NB4 (cell line): Measurements from ENCODE around the gene PJVK.
"Not testable (repeated sequence)": the region's sequence is repeated elsewhere in the genome, so short reads cannot be mapped to it uniquely, and the experiment has no call there.

Source experiments
- MYC ChIP-seq: IDR thresholded peaks from 2 replicates; pipeline ENCODE4 v1.6.1; 2011; ENCODE audit warnings: low read depth, low read length
- POLR2A ChIP-seq: IDR thresholded peaks from 2 replicates; pipeline ENCODE4 v1.6.1; 2011; ENCODE audit warnings: mild to moderate bottlenecking; ENCODE audit not compliant: insufficient read length; ENCODE audit errors: extremely low read depth
- TF ChIP-seq, protein P1 (sequence below): IDR thresholded peaks from one replicate; pipeline ENCODE4 v1.5.1; 2012; ENCODE audit warnings: low read depth, low read length
- TF ChIP-seq, protein P2 (sequence below): IDR thresholded peaks from 2 replicates; pipeline ENCODE4 v1.6.1; 2011; ENCODE audit warnings: low read depth, low read length

DNA sequence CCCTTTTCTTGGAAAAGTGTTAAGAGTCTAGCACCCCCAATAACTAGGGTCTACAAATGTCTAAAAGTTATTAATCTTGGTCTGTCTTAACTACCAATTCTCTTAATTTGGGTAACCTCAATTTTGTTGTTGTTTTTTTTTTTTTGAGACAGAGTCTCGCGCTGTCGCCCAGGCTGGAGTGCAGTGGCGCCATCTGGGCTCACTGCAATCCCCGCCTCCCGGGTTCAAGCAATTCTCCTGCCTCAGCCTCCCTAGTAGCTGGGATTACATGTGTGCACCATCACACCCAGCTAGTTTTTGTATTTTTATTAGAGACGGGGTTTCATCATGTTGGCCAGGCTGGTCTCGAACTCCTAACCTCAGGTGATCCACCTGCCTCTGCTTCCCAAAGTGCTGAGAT, 38.7 kb upstream of the PJVK start:
- TF ChIP-seq, protein P1, sequence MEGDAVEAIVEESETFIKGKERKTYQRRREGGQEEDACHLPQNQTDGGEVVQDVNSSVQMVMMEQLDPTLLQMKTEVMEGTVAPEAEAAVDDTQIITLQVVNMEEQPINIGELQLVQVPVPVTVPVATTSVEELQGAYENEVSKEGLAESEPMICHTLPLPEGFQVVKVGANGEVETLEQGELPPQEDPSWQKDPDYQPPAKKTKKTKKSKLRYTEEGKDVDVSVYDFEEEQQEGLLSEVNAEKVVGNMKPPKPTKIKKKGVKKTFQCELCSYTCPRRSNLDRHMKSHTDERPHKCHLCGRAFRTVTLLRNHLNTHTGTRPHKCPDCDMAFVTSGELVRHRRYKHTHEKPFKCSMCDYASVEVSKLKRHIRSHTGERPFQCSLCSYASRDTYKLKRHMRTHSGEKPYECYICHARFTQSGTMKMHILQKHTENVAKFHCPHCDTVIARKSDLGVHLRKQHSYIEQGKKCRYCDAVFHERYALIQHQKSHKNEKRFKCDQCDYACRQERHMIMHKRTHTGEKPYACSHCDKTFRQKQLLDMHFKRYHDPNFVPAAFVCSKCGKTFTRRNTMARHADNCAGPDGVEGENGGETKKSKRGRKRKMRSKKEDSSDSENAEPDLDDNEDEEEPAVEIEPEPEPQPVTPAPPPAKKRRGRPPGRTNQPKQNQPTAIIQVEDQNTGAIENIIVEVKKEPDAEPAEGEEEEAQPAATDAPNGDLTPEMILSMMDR = not testable (repeated sequence)
- TF ChIP-seq POLR2A, MYC: not testable (repeated sequence)
- TF ChIP-seq, protein P2, sequence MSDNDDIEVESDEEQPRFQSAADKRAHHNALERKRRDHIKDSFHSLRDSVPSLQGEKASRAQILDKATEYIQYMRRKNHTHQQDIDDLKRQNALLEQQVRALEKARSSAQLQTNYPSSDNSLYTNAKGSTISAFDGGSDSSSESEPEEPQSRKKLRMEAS = not testable (repeated sequence)
